Measurements from ENCODE around the gene VPS11.

Gene VPS11

DNA sequence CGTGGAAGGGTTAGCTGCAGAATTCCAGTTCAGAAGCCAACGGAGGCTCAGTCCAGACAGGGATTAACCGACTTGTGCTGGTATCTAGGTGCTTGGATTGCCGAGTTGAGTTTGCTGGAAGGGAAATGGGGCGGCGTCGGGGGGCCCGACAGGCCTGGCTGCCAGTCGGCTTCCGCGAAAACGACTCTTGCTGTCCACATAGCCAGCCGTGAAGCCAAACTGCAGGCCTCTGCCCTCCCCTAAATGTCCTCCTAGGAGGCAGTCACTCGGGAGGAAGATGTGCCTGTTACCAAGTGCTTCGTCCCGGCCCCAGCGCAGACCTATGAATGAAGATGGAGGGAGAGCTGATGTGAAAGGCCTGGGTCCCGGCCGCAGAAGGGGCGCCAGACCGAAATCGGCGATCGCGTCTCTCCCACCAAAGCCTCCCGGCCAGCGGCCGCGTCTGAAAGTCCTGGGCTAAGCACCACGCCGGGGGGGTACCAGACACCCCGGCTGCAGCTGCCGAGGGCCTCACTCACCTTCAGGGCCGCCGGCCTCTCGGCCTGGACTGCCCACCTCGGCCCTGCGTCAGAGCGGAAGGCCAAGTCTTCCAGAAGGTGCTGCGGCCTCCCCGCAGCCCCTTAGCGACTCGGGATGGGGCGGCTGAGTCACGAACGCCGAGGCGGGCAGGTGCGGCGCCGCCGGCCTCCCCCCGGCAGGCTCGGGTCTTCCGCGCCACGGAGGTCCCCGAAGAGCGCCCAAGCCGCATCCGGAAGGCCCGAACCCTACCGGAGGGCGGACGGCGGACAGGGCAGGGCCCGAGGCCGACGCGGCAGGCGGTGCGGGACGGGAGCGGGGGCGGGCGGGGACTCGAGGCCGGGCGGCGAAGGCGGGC is 26.6 kb downstream of the VPS11 start:
- H3K9me3 ChIP-seq (ENCODE audit: insufficient read depth, low read length) = no peaks in the 10 kb centered on the region
- peaks cover 31% of the 10 kb centered on the region for H3K4me1 ChIP-seq (ENCODE audit: low read length)
- peak overlapping the region; percentile 97 for H3K4me3 ChIP-seq (ENCODE audit: low read length)
- peaks cover 26% of the 10 kb centered on the region for H4K20me1 ChIP-seq (ENCODE audit: insufficient read depth, low read length)
- peaks cover 58% of the 10 kb centered on the region for H3K36me3 ChIP-seq (replicated peaks; ENCODE audit: low read depth, low read length)
- no peaks in the 10 kb centered on the region for H3K27me3 ChIP-seq (ENCODE audit: low read depth, low read length)
- H3K9ac ChIP-seq (ENCODE audit: low read length) = peak overlapping the region; percentile 92
- H3K27ac ChIP-seq (ENCODE audit: low read length) = peak overlapping the region; percentile 73
- no peak overlapping the region for H2AFZ ChIP-seq (ENCODE audit: low read depth, low read length)
- TF ChIP-seq, protein P1, sequence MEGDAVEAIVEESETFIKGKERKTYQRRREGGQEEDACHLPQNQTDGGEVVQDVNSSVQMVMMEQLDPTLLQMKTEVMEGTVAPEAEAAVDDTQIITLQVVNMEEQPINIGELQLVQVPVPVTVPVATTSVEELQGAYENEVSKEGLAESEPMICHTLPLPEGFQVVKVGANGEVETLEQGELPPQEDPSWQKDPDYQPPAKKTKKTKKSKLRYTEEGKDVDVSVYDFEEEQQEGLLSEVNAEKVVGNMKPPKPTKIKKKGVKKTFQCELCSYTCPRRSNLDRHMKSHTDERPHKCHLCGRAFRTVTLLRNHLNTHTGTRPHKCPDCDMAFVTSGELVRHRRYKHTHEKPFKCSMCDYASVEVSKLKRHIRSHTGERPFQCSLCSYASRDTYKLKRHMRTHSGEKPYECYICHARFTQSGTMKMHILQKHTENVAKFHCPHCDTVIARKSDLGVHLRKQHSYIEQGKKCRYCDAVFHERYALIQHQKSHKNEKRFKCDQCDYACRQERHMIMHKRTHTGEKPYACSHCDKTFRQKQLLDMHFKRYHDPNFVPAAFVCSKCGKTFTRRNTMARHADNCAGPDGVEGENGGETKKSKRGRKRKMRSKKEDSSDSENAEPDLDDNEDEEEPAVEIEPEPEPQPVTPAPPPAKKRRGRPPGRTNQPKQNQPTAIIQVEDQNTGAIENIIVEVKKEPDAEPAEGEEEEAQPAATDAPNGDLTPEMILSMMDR (IDR thresholded peaks at IDR 0.05; ENCODE audit: low read depth, low read length) = no peak
- TF ChIP-seq EZH2phosphoT487 (IDR thresholded peaks at IDR 0.05; ENCODE audit: low read depth) = no peak
- H3K79me2 ChIP-seq (ENCODE audit: low read length) = peaks cover 37% of the 10 kb centered on the region
- peak overlapping the region; percentile 96 for H3K4me2 ChIP-seq (ENCODE audit: low read length)

DNA sequence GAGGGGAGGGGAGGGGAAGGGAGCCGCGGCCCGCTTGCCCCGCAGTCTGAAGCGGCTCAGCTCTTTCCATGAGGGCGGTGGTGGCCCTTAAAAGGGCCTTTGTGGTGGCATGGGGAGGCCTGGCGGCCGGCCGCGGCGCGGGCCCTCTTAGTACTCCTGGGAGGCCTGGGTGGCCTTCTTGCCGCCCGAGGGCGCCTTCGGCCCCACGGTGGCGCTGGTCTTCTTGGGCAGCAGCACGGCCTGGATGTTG is 27.1 kb downstream of the VPS11 start:
- H3K27ac ChIP-seq (ENCODE audit: low read length) = peak overlapping the region; percentile 73
- peaks cover 31% of the 10 kb centered on the region for H3K4me1 ChIP-seq (ENCODE audit: low read length)
- H3K27me3 ChIP-seq (ENCODE audit: low read depth, low read length) = no peaks in the 10 kb centered on the region
- H3K9me3 ChIP-seq (ENCODE audit: insufficient read depth, low read length) = no peaks in the 10 kb centered on the region
- H3K4me2 ChIP-seq (ENCODE audit: low read length) = peak overlapping the region; percentile 96
- peaks cover 58% of the 10 kb centered on the region for H3K36me3 ChIP-seq (replicated peaks; ENCODE audit: low read depth, low read length)
- H2AFZ ChIP-seq (ENCODE audit: low read depth, low read length) = no peak overlapping the region
- peaks cover 26% of the 10 kb centered on the region for H4K20me1 ChIP-seq (ENCODE audit: insufficient read depth, low read length)
- peak overlapping the region; percentile 97 for H3K4me3 ChIP-seq (ENCODE audit: low read length)
- peak overlapping the region; percentile 92 for H3K9ac ChIP-seq (ENCODE audit: low read length)
- H3K79me2 ChIP-seq (ENCODE audit: low read length) = peaks cover 38% of the 10 kb centered on the region
- TF ChIP-seq EZH2phosphoT487 (IDR thresholded peaks at IDR 0.05; ENCODE audit: low read depth) = no peak
- TF ChIP-seq, protein P1 (IDR thresholded peaks at IDR 0.05; ENCODE audit: low read depth, low read length) = peak; percentile 56; the same call in 1 of the 2 replicates

DNA sequence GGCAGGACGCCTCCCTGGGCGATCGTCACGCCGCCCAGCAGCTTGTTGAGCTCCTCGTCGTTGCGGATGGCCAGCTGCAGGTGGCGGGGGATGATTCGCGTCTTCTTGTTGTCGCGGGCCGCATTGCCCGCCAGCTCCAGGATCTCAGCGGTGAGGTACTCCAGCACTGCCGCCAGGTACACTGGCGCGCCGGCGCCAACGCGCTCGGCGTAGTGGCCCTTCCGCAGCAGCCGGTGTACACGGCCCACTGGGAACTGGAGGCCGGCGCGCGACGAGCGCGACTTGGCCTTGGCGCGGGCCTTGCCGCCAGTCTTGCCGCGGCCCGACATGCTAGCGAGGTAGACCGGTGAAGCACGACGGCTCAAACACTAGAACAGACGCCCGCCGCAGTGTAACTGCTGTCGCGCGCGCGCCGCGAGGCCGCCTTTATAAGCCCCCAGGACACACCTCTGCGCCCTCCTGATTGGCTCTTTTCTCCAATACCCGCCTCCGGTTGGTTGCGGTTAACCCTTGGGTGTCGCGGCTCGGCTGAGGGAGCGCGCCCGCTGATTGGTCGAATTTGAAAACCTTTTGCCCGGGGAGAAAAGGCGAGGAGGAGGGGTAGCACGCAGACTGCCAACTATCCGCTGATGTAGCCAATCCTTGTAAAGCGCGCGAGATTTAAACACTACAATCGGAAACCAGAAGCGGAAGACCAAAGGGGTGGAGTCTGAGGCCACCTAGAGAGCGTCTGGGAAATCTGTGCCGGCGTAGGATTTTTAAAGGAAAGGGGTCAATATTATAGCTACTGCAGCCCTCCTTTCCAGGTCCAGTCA is 27.7 kb downstream of the VPS11 start:
- H3K79me2 ChIP-seq (ENCODE audit: low read length) = peaks cover 41% of the 10 kb centered on the region

More for the DNA sequence above, 27.7 kb downstream of the VPS11 start:
- Histone ChIP-seq H3K4me3 (ENCODE audit: low read length) (peak overlapping the region; percentile 97), H3K9me3 (ENCODE audit: insufficient read depth, low read length) (no peaks in the 10 kb centered on the region), H3K27me3 (ENCODE audit: low read depth, low read length) (no peaks in the 10 kb centered on the region), H3K36me3 (replicated peaks; ENCODE audit: low read depth, low read length) (peaks cover 58% of the 10 kb centered on the region), H3K9ac (ENCODE audit: low read length) (peak overlapping the region; percentile 92), H3K4me2 (ENCODE audit: low read length) (peak overlapping the region; percentile 96), H4K20me1 (ENCODE audit: insufficient read depth, low read length) (peaks cover 26% of the 10 kb centered on the region), H2AFZ (ENCODE audit: low read depth, low read length) (no peak overlapping the region), H3K27ac (ENCODE audit: low read length) (peak overlapping the region; percentile 73), H3K4me1 (ENCODE audit: low read length) (peaks cover 35% of the 10 kb centered on the region)
- TF ChIP-seq, protein P1 (IDR thresholded peaks at IDR 0.05; ENCODE audit: low read depth, low read length) = peak; percentile 19
- no peak for TF ChIP-seq EZH2phosphoT487 (IDR thresholded peaks at IDR 0.05; ENCODE audit: low read depth)

Data from OCI-LY3 (cell line).